Measurements from ENCODE around the gene CTDP1.

- TF ChIP-seq CTCF (conservative IDR thresholded peaks at IDR 0.05 in 1 of 2, IDR thresholded peaks at IDR 0.05 in 1 of 2; ENCODE audit: extremely low read depth in 1 of 2, insufficient read depth in 1 of 2, low read depth in 1 of 2, low read length in 2 of 2) (no peak), EZH2 (IDR thresholded peaks at IDR 0.05; ENCODE audit: borderline replicate concordance, low read length) (no peak)
These were observed 26.4 kb downstream of the CTDP1 start for GRCh38 chr18:79706006-79706405.

All from mammary epithelial cell (primary cell).